Fibroblast of the conjunctiva (primary cell): ENCODE measurements around the gene ADIPOQ.
"Not testable (repeated sequence)": the region's sequence is repeated elsewhere in the genome, so short reads cannot be mapped to it uniquely, and the experiment has no call there.

Experiments used
- DNase-seq: peaks from one replicate; pipeline ENCODE4 v3.0.0-alpha.2; 2010; ENCODE audit warnings: low read depth

ADIPOQ gene

DNA sequence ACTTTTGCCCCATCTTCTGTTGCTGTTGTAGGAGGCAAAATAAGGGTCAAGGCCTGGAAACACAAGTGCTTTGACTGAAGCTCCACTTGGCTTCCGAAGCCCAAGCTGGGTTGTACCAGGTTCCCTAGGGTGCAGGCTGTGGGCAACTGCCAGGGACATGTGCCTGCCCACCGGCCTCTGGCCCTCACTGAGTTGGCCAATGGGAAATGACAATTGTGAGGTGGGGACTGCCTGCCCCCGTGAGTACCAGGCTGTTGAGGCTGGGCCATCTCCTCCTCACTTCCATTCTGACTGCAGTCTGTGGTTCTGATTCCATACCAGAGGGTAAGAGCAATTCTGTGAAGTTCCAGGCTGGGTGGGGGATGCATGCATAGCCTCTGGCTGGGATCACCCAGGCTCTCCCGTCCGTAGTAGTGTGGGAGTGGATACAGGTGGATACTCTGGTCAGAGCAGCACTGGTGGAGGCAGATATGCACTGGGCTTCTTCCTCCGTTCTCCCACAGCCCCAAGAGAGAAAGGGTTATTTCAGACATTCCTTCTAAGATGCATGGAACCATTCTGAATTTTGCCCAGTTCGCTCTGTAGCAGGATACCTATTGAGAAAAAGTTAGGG, at the start of gene ADIPOQ:
Gene ADIPOQ (plus strand): TSS at position 285 of the 613 bp plus-strand sequence. CDS start 10,349 bp downstream, outside the sequence.
- no peak for DNase-seq

DNA sequence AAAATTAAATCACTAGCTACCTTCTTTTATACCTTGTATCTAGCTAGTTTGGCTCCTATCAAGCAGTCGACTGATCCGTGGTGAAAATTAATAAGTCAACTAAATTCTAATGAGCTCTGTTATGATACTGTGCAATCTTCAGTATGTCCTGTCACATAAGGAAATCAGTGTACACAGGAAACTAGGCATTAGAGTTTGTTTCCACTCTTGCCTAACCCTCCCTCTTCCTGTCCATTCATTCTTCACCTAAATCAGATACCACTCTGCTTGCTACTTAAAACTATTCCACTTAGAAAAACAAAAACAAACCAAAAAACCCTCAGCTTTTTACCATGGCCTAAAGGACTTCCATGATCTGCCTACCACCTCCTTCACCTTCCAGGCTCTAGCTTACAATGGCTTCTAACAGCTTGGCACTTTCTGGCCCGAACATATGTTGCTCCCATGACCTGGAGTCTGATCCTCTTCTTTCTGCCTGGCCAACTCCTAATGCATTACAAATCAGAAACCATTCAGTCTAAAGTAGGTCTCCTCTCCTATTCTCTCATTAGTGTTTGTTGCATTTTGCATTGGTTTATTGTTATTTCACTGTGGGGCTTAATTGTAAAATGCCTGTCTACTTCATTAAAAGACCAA, 44.2 kb upstream of the ADIPOQ start:
- no peak for DNase-seq

DNA sequence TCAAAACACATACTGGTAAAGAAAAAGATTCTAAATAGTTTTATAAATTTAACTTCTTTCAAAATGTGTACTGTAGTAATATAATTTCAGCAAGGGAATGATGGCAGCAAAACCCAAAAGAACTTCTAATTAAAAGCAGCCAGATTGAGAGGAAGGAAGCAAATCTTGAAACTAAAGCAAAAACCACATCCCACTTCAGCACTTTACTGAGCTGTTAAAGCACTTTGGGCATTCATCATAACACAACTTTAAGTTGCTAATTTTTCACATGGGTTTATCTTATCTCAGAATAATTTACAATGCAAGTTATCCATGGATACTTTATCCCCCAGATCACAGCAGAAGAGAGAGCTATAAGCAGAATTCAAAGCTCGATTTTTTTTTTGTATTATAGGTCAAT, 42.2 kb upstream of the ADIPOQ start:
- no peak for DNase-seq

DNA sequence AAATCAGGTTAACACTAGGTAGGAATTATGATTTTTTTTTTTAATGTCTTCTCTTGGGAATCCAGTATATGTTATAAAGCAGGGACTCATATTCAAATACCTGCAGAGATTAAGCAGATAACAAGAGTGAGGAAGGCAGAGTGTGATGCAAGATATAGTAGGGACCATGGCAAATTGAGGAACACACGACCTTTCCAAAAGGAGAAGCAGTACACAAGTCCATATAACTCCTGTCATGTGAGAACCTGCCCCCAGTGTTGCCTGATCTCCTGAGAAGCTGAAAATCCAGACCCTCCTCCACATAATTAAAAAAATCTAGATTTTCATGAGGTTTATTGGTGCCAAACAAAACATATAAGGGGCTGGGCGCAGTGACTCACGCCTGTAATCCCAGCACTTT, 39.8 kb upstream of the ADIPOQ start:
- no peak for DNase-seq

DNA sequence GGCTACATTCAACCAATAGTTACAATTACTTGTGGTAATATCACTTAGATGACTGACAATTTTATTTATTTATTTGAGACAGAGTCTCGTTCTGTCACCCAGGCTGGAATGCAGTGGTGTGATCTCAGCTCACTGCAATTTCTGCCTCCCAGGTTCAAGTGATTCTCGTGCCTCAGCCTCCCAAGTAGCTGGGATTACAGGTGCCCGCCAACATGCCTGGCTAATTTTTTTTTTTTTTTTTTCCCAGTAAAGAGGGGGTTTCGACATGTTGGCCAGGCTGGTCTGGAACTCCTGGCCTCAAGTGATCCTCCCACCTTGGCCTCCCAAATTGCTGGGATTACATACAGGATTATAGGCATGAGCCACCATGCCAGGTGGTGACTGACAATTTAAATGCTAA, 39.1 kb upstream of the ADIPOQ start:
- not testable (repeated sequence) for DNase-seq

DNA sequence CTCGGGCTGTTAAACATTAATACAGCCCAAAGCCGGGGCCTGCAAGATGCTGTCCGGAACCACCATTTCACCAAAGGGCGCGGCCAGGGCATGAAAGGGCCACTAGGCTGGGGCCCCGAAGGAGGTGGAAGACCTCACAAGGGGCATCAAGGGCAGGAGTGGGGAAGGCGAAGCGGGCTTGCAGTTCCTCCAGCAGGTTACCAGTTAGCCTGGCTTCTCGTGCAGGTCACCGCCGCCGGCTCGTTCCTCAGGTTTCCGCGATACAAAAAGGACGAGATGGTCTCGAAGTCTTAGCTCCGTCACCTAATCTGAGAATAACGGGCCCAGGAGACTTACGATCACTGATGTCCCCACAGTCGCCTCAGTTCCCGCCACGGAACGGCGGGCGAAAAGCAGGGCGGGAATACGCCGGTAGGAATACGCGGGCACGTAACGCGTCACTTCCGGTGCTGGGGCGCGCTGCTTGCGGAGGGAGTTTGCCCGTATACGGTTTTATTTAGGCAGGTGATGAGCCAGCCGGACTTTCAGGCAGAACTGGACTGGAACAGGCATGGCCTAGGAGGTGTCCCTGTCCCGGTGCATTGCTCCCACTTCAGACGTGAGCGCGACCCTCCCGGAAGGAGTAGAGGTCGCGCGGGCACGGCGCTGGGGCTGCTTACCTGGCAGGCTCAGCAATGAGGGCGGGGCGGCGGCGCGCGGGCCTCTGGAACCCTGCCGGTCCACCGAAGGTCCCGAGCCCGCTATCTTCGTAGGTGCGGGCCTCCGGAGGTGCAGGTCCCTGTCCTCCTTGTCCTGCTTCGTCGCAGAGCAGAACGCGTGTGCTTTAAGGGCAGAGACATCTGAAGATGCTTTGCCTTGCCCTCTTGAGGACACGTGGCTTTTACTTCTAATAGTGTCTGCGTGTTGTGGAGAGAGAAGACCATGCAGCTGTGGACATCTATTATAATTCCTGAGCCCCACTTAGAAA, 36.1 kb upstream of the ADIPOQ start, which contains the start of gene RFC4:
Gene RFC4 (minus strand): TSS at position 394 of the 967 bp plus-strand sequence. CDS start 1,769 bp downstream, outside the sequence.
- DNase-seq = no peak

DNA sequence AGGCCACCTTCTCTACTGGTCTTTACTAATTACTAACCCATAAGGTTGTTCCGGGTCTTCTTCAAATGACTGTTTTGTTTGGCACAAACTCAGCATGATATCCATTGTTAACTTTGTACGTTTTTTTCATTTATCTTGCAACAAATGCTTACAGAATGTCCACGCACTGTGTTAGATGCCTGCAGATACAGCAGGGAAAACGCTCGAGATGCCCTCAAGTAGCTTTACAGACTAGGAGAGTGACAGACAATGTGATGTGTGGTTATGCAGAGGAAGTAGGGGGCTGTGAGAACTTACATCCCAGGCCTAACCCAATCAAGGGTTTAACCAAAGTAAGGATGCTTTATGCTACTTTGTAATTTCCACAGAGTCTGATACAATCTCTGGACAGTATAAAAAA, 35.3 kb upstream of the ADIPOQ start:
- no peak for DNase-seq

DNA sequence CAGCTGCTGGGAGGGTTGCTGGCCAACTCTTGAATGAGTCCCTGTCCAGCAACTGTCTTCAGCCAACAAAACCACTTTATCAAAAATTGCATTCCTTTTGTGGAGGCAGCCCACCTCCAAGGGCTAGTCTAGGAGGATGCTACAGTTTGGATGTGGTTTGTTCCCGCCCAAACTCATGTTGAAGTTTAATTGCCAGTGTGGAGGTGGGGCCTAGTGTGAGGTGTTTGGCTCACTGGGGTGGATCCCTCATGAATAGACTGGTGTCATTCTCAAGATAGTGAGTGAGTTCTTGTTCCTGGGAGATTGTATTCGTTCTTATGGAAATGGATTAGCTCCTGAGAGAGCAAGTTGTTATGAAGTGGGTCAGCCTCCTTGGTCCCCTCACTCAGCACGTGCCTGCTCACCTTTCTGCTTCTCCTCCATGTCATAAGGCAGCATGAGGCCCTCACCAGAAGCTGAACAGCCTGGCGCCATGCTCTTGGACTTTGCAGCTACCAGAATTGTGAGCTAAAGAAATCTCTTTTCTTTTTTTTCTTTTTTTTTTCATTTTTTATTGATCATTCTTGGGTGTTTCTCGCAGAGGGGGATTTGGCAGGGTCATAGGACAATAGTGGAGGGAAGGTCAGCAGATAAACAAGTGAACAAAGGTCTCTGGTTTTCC, 32.0 kb upstream of the ADIPOQ start:
- DNase-seq = no peak

DNA sequence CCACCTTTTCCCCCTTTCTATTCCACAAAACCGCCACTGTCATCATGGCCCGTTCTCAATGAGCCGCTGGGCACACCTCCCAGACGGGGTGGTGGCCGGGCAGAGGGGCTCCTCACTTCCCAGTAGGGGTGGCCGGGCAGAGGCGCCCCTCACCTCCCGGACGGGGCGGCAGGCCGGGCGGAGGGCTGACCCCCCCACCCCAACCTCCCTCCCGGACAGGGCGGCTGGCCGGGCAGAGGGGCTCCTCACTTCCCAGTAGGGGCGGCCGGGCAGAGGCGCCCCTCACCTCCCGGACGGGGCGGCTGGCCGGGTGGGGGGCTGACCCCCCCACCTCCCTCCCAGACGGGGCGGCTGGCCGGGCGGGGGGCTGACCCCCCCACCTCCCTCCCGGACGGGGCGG, 31.2 kb upstream of the ADIPOQ start:
- not testable (repeated sequence) for DNase-seq

DNA sequence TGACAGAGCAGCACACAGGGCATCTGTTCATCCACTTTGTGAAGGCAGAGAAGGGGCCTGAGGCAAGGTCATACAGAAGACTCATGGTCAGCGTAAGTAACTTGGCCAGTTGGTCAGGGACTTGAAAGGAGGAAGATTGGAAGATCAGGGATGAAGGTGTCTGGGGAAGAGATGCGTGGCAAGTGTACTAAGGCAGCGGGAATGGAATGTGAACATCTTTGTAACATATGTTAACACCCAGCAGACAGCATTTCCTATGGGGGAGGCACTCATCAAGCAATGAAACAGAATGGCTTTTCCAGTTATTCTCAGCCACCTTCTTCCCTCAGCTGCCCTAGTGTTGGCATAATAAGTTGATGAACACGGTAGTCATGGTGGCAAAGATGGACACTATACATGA, 28.4 kb upstream of the ADIPOQ start:
- DNase-seq = no peak

DNA sequence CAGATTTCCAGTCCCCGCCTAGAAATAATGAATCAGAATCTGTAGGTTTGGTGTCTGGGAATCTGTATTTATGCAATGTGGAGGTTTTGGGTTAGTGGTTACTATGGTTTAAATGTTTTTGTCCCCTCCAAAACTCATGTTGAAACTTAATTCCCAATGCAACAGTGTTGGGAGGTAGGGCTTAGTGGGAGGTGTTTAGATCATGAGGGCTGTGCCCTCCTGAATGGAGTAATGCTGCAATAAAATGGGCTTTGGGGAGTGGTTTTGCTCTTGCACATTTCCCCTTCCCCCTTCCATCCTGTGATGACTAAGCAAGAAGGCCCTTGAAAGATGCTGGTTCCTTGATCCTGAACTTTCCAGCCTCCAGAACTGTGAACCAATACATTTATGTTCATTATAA, 27.1 kb upstream of the ADIPOQ start:
- DNase-seq = no peak

DNA sequence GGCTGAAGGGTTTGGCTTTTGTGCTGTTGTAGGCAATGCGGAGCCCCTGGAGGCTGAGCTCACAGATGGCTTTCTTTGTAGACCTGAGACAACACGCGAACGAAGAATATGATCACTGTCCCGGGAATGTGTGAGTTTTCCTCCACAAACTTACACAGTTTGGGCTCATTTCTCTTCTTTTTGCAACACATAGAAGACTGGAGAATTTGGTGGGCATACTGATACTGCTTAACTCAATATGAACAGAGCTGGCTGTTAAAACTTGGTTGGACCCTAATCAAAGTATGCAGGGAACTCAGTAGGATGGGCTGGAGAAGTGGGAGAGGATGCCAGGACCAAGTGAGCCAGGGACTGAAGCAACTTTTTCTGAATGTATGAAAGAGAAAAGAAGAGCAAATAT, 24.0 kb upstream of the ADIPOQ start:
- DNase-seq = no peak

DNA sequence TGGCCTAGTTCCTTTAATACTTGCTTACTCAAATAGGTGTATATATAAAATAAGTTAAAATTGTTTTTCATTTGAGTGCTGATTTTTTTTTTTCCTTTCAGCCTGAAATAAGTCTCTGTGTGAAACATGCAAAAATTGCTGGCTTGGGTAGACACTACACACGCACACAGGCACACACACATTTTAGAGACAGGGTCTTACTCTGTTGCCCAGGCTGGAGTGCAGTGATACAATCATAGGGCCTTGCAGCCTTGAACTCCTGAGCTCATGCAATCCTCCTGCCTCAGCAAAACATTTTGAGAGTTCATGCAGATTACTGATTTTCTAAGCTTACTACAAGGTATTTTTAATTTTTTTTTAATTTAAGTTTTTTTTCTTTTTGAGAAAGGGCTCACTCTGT, 23.6 kb upstream of the ADIPOQ start:
- no peak for DNase-seq

DNA sequence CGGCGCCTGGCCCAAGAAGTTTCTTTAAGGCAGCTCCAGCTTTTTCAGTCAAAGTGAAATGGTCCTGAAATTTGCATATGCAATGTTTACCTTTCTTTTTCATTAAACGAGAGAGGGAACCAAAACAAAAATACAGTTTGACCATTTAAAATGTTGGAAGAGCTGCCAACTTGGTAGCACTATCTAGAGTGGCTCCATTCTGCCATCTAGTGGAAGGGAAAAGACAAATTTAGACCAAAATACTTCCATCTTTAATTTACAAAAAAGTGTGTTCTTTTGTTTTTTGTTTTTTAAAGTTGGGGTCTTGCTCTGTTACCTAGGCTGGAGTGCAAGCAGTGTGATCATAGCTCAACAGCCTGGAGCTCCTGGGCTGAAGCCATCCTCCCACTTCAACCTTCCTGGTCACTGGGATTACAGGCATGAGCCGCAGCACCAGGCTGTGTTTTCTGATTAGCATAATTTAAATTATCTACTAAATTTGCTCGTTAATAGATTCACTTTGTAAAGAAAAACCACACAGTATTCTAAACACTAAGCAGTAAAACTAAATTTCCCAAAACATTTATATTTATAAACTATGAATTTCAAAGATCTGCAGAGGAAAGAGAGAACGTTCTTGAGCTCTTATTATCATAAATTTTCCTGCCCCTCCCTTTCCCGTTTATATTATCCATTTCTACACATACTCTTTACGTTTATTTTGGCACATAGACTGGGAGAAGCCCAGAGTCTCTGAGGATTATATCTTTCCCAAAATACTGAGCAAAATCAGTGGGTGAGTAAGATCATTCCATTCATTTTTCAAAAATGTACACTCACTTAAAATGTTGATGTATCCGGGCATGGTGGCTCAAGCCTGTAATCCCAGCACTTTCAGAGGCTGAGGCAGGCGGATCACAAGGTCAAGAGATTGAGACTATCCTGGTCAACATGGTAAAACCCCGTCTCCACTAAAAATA, 20.8 kb upstream of the ADIPOQ start:
- peak; percentile 47 for DNase-seq

DNA sequence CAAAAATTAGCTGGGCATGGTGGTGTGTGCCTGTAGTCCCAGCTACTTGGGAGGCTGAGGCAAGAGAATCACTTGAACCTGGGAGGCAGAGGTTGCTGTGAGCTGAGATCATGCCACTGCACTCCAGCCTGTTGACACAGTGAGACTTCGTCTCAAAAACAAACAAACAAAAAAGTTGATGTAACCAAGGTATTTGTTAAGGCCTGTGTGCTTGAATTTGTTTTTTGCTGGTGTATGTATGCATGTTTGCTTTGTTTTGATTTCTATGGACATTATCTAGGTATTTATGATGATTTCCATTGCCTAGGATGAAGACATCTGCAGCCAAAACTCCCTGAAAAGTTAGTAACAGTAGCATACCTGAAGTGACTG, 20.1 kb upstream of the ADIPOQ start:
- DNase-seq = not testable (repeated sequence)

DNA sequence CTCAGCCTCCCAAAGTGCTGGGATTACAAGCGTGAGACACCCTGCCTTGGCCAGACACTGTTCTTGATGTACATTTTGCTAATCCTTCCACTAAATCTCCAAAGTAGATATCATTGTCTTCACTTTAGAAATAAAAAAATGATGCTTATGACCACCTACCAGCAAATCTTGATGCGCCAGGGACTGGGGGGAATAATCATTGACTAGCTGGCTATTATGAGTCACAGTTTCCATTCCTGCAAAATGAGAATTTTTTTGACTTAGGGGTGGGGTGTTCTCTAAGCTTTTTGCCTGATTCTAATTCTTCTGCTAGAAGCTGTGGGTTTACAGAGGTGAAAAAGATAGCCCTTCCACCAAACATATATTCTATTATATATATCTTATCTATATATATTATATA, 19.1 kb upstream of the ADIPOQ start:
- DNase-seq = peak; percentile 39

DNA sequence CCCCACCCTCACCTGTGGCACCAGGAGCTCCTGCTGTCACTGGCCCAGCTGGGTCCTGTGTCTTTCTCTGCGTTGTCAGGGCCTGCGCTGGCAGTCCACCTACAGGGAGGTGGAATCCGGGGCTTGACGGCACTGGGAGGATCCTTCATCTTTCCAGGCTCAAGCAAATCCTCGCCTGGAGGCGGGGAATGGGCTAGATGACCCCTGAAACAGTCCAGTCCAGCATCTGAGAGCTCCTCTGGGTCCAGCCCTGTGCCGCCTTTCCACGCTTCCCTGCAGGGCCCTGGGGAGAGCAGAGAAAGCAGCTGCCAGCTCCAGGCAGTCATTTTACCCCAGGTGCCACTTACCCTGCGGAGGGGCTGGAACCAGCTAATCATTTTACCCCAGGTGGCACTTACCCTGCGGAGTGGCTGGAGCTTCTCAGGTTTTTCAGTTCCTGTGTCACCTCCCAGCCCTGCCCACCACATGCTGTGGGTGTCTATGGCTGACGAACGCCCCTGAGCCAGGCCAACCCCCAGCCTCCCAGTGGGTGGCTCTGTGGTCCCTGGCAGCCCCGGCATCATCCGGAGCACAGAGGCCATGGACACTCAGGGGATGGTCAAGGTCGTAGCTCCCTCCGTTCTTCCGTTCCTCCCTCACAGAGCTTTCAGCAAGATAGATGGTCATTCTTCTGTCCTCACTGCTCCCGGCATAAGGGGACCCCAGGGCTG, 17.9 kb upstream of the ADIPOQ start:
- DNase-seq = no peak

DNA sequence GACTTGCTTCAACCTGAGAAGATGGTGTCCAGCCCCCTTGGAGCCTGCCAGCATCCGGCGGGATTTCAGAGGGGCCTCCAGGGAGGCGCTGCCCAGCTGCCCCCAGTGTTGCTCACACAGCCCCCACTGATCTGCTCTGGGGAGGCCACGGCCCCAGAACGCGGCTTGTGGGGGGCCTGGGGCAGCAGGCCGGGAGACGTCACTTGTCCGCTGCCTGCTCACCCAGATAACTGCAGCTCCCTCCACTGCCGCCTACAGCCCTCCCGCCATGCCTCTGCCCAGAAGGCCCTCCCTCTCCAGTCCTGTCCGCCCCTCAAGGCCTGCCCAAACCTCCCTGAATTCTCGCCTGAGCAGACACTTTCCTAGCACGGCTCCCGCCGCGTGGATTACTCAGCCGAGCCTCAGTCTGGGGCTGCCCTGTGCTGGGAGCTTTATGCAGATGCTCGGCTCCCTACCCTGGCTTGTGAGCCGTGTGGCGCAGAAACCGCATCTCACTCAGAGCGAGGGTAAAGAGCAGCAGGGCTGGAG, 17.2 kb upstream of the ADIPOQ start:
- peak; percentile 36 for DNase-seq

DNA sequence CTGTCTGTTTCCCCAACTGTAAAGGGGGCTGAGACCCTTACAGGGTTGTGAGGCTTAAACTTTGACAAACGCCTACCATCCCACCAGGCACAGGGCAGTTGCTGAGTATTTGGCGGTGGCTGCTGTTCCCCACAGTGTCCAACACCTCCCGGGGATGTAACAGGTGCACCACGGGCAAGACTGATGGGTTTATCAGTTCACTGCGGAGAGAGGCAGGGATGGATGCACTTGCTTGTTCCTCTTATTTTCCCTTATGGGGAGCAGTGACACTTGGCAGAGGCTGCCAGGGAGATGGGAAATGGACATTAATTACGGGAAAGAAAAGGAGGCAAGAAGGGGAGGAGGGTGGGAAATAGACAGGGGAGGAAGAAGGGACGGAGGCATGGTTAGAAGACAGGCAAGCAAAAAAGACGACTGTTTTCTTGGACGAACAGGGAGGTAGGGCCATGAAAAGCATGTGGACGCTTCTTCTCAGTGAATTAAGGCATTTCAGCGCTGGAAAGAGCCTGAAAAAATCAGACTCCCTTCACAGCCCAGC, 16.6 kb upstream of the ADIPOQ start:
- no peak for DNase-seq

DNA sequence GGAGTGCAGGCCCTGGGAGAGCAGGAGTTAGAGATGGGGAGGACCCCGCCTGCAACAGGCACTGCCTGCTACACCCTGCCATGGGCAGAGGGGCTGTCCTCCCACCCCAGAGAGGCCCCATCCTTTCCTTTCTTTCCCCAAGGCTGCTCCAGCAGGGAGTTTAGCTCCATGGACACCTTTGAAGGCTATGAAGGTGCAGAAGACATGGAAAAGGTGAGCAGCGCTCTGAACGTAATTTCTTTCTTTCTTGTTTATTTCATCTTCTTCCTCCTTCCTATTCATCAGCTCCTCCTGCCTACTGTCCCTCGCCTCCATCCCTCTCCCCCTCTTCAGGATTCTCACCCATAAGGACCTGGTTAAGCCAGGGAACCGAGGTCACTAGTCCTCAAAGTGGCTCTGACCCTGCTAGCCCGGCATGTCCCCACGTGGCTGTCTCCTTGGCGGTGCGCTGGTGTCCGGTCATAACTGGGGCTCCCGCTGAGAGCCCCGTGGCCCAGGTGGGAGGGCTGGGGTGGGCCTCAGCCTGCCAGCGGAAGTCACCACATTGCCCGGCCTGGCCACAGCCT, 16.0 kb upstream of the ADIPOQ start:
- DNase-seq = no peak
